ENCODE results near the gene C1GALT1. TPM values are rescaled to one million over a fixed set of nuclear protein-coding genes. Genes with fewer than 3 reads are reported as not detected.

The C1GALT1 gene
- total RNA-seq, 2 experiments from 2014 or later = 39.0 to 39.5 TPM

DNA sequence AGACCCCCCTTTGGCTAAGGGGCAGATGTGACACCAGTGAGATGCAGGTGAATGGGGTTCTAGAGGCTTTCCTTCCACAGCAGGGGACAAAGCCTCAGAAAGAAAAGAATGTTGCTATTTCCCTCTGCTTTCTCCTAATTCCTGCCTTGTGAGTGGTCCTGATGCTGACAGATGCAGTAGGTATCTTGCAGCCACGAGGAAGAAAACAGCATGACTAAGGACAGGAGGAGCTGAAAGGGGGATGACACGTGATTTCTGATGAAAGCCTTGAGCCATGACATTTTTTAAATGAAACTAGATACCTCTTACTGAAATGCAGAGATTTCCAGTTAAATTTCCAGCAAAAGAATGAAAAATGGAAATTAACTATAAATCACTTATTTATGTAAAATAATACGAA lies 92.4 kb downstream of the C1GALT1 start:
- Mint-ChIP-seq H3K27ac (no peak overlapping the region), H3K36me3 (ENCODE audit: low read depth) (no peaks in the 10 kb centered on the region), H3K27me3 (no peaks in the 10 kb centered on the region), H3K4me3 (no peak overlapping the region), H3K4me1 (ENCODE audit: low read depth) (no peaks in the 10 kb centered on the region), H3K9me3 (no peaks in the 10 kb centered on the region)
- DNase-seq (no peak), ATAC-seq (no peak)
- CTCF ChIA-PET = interaction anchor here (1.8 kb wide), 1 partner anchor 171 kb away, joined by 6 read pairs; no protein-coding TSS in a partner anchor
- TF ChIP-seq, protein P1, sequence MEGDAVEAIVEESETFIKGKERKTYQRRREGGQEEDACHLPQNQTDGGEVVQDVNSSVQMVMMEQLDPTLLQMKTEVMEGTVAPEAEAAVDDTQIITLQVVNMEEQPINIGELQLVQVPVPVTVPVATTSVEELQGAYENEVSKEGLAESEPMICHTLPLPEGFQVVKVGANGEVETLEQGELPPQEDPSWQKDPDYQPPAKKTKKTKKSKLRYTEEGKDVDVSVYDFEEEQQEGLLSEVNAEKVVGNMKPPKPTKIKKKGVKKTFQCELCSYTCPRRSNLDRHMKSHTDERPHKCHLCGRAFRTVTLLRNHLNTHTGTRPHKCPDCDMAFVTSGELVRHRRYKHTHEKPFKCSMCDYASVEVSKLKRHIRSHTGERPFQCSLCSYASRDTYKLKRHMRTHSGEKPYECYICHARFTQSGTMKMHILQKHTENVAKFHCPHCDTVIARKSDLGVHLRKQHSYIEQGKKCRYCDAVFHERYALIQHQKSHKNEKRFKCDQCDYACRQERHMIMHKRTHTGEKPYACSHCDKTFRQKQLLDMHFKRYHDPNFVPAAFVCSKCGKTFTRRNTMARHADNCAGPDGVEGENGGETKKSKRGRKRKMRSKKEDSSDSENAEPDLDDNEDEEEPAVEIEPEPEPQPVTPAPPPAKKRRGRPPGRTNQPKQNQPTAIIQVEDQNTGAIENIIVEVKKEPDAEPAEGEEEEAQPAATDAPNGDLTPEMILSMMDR (IDR thresholded peaks at IDR 0.05) = no peak
- intact Hi-C loops (cut with micrococcal nuclease) = no loop called here
- POLR2A ChIA-PET = no interaction called here

GRCh38 chr7:7276161-7276560 lies 93.8 kb downstream of the C1GALT1 start:
- ChIA-PET POLR2A (no interaction called here), CTCF (interaction anchor here (1.8 kb wide), 1 partner anchor 173 kb away, joined by 6 read pairs; no protein-coding TSS in a partner anchor)
- ATAC-seq (no peak), DNase-seq (no peak)
- Mint-ChIP-seq H3K4me1 (ENCODE audit: low read depth) (no peaks in the 10 kb centered on the region), H3K36me3 (ENCODE audit: low read depth) (no peaks in the 10 kb centered on the region), H3K27me3 (no peaks in the 10 kb centered on the region), H3K27ac (no peak overlapping the region), H3K9me3 (no peaks in the 10 kb centered on the region), H3K4me3 (no peak overlapping the region)
- intact Hi-C loops (cut with micrococcal nuclease) = no loop called here
- TF ChIP-seq, protein P1 (IDR thresholded peaks at IDR 0.05) = no peak

GRCh38 chr7:7290429-7291122 lies 108.2 kb downstream of the C1GALT1 start:
- Mint-ChIP-seq H3K27ac (no peak overlapping the region), H3K4me1 (ENCODE audit: low read depth) (no peaks in the 10 kb centered on the region), H3K9me3 (peaks cover 6% of the 10 kb centered on the region), H3K27me3 (no peaks in the 10 kb centered on the region), H3K4me3 (no peak overlapping the region), H3K36me3 (ENCODE audit: low read depth) (no peaks in the 10 kb centered on the region)
- ChIA-PET CTCF (interaction anchor here (1.2 kb wide), 1 partner anchor 26 kb away, joined by 4 read pairs; no protein-coding TSS in a partner anchor), POLR2A (interaction anchor here (0.7 kb wide), 1 partner anchor 261 kb away, joined by 3 read pairs; no protein-coding TSS in a partner anchor)
- TF ChIP-seq, protein P1 (IDR thresholded peaks at IDR 0.05) = no peak
- intact Hi-C loops (cut with micrococcal nuclease) = no loop called here
- no peak for DNase-seq
- no peak for ATAC-seq

- ChIA-PET POLR2A (no interaction called here), CTCF (no interaction called here)
- Mint-ChIP-seq H3K36me3 (ENCODE audit: low read depth) (no peaks in the 10 kb centered on the region), H3K27me3 (no peaks in the 10 kb centered on the region), H3K4me3 (no peak overlapping the region), H3K9me3 (no peaks in the 10 kb centered on the region), H3K27ac (no peak overlapping the region), H3K4me1 (ENCODE audit: low read depth) (no peaks in the 10 kb centered on the region)
- TF ChIP-seq, protein P1 (IDR thresholded peaks at IDR 0.05) = no peak
- ATAC-seq (no peak), DNase-seq (no peak)
- intact Hi-C loops (cut with micrococcal nuclease) = no loop called here
These were observed 109.7 kb downstream of the C1GALT1 start for GRCh38 chr7:7292085-7292484.

GRCh38 chr7:7292608-7293007 lies 110.3 kb downstream of the C1GALT1 start:
- Mint-ChIP-seq H3K4me3 (no peak overlapping the region), H3K36me3 (ENCODE audit: low read depth) (no peaks in the 10 kb centered on the region), H3K4me1 (ENCODE audit: low read depth) (no peaks in the 10 kb centered on the region), H3K9me3 (no peaks in the 10 kb centered on the region), H3K27ac (no peak overlapping the region), H3K27me3 (no peaks in the 10 kb centered on the region)
- intact Hi-C loops (cut with micrococcal nuclease) = no loop called here
- ChIA-PET CTCF (no interaction called here), POLR2A (no interaction called here)
- DNase-seq = no peak
- ATAC-seq = no peak
- TF ChIP-seq, protein P1 (IDR thresholded peaks at IDR 0.05) = no peak

Data from activated CD8-positive, alpha-beta T cell treated with anti-CD3 and anti-CD28 coated beads for 36 hours (primary cell).